Measurements from ENCODE around the gene SHISAL2A.

SHISAL2A gene

DNA sequence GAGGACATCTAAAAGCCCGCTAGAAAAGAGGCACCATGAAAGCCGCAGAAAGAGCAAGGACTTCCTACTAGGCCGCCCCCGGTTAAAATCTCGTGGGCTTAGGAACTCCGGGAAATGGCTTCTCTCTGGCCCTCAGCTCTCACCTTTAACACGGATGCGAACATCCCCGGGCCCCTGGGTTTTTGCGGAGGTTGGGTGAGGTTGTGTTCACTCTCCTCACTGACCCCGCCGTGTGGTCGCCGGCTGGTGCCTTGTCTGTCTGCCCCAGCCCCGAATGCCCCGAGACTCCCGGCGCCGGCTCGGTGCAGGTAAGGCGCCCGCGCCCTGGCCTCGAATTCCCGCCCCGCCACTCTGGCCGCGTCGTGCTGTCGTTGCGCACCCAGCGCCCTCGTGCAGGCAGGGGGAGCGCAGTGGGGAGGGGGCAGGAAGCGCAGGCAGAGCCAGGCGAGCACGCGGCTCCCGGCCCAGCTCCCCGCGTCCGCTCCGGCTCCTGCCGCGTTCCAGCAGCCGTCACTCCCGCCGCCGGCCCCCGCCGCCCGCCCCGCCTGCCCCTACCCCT lies at the start of gene SHISAL2A:
SHISAL2A (plus strand) TSS at position 437 of the 559 bp plus-strand sequence. CDS start 326 bp downstream, outside the sequence.
- TF ChIP-seq, protein P1, sequence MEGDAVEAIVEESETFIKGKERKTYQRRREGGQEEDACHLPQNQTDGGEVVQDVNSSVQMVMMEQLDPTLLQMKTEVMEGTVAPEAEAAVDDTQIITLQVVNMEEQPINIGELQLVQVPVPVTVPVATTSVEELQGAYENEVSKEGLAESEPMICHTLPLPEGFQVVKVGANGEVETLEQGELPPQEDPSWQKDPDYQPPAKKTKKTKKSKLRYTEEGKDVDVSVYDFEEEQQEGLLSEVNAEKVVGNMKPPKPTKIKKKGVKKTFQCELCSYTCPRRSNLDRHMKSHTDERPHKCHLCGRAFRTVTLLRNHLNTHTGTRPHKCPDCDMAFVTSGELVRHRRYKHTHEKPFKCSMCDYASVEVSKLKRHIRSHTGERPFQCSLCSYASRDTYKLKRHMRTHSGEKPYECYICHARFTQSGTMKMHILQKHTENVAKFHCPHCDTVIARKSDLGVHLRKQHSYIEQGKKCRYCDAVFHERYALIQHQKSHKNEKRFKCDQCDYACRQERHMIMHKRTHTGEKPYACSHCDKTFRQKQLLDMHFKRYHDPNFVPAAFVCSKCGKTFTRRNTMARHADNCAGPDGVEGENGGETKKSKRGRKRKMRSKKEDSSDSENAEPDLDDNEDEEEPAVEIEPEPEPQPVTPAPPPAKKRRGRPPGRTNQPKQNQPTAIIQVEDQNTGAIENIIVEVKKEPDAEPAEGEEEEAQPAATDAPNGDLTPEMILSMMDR (IDR thresholded peaks at IDR 0.05; ENCODE audit: low read depth, low read length, missing control alignments), result no peak
- peaks cover 18% of the 10 kb centered on the region for H3K27me3 ChIP-seq (replicated peaks)
- H3K4me3 ChIP-seq (ENCODE audit: low read depth, low read length), result peak within 1 kb of the TSS; percentile 39
- no peaks in the 10 kb centered on the region for H3K36me3 ChIP-seq (replicated peaks)
- no peak for DNase-seq
- H3K27ac ChIP-seq, result no peak within 1 kb of the TSS
- in situ Hi-C loops (cut with HindIII; ENCODE audit: low pct_ligation_motif_present, low sequenced_read_pairs), result no loop called here

DNA sequence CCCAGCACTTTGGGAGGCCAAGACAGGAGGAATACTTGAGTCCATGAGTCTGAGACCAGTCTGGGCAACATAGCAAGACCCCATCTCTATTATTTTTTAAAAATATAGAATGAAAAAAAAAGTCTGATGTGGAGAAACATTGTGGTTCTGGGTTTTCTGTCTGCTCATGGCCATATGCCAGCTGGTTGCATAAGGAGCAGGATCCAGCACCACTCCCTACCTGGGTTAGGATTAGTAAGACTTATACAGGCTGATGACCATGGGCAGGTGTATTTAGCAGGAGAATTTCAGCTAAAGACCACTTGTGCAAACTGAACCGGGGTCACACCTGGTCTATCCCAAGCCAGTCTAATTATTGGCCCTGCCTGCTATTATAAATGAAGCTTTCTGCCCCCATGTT lies 47.5 kb upstream of the SHISAL2A start:
- Histone ChIP-seq H3K27ac (no peak overlapping the region), H3K4me3 (ENCODE audit: low read depth, low read length) (no peak overlapping the region), H3K27me3 (replicated peaks) (no peaks in the 10 kb centered on the region), H3K36me3 (replicated peaks) (no peaks in the 10 kb centered on the region)
- in situ Hi-C loops (cut with HindIII; ENCODE audit: low pct_ligation_motif_present, low sequenced_read_pairs), result no loop called here
- no peak for DNase-seq
- TF ChIP-seq, protein P1 (IDR thresholded peaks at IDR 0.05; ENCODE audit: low read depth, low read length, missing control alignments), result no peak

DNA sequence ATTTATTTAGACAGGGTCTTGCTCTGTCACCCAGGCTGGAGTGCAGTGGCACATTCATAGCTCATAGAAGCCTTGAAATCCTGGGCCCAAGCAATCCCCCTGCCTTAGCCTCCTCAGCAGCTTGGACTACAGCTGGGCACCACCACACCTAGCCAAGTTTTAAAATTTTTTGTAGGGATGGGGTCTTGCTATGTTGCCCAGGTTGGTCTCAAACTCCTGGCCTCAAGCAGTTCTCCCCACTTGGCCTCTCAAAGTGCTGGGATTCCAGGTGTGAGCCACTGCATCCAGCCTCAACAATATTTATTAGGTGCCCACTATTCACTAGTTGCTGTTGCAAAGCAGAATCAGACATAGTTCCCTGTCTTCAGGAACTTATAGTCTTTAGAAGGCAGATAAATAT lies 44.9 kb upstream of the SHISAL2A start:
- H3K27ac ChIP-seq, result no peak overlapping the region
- in situ Hi-C loops (cut with HindIII; ENCODE audit: low pct_ligation_motif_present, low sequenced_read_pairs), result no loop called here
- TF ChIP-seq, protein P1 (IDR thresholded peaks at IDR 0.05; ENCODE audit: low read depth, low read length, missing control alignments), result no peak

DNA sequence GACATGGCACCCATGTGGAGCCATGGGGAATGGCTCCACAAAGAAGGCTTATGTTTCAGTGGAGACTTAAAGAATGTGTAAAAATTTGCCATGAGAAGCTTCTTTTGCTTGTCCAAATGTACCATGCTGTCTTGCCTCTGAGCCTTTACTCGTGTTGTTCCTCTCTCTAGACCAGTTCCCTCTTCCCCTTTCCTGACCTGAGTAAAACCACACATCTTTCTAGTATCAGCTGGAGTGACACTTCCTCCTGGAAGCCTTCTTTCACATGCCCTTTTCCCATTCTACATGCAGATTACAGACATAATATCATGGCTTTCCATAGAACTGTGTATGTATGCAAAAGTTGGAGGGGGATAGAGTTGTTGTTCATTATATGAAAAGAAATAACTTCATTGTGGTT lies 44.4 kb upstream of the SHISAL2A start:
- in situ Hi-C loops (cut with HindIII; ENCODE audit: low pct_ligation_motif_present, low sequenced_read_pairs), result no loop called here
- no peak for DNase-seq
- Histone ChIP-seq H3K36me3 (replicated peaks) (no peaks in the 10 kb centered on the region), H3K27me3 (replicated peaks) (no peaks in the 10 kb centered on the region), H3K4me3 (ENCODE audit: low read depth, low read length) (no peak overlapping the region), H3K27ac (no peak overlapping the region)
- TF ChIP-seq, protein P1 (IDR thresholded peaks at IDR 0.05; ENCODE audit: low read depth, low read length, missing control alignments), result no peak

More for the DNA sequence above, 44.9 kb upstream of the SHISAL2A start:
- no peaks in the 10 kb centered on the region for H3K36me3 ChIP-seq (replicated peaks)
- DNase-seq, result no peak
- no peak overlapping the region for H3K4me3 ChIP-seq (ENCODE audit: low read depth, low read length)
- H3K27me3 ChIP-seq (replicated peaks), result no peaks in the 10 kb centered on the region

DNA sequence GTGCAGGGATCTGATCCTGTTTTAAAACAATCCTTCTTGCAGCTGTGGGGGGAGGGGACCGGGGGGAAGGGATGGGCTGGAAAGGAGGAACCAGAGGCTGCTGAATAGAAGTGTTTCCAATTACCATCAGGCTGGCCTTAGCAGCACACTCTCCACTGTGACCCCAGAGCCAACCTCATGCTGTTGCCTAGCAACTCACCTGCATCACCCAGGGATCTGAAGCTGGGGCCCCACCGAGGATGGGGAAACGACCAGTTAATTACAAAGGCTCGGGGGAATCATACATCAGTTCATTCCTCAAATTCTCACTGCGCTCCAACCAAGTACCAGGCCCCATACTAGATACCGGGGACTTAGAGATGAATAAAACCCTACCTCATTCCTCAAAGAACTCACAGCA lies 42.7 kb upstream of the SHISAL2A start:
- in situ Hi-C loops (cut with HindIII; ENCODE audit: low pct_ligation_motif_present, low sequenced_read_pairs), result no loop called here

More for the DNA sequence above, 42.7 kb upstream of the SHISAL2A start:
- no peaks in the 10 kb centered on the region for H3K36me3 ChIP-seq (replicated peaks)
- H3K27me3 ChIP-seq (replicated peaks), result no peaks in the 10 kb centered on the region
- TF ChIP-seq, protein P1 (IDR thresholded peaks at IDR 0.05; ENCODE audit: low read depth, low read length, missing control alignments), result no peak
- H3K4me3 ChIP-seq (ENCODE audit: low read depth, low read length), result no peak overlapping the region
- DNase-seq, result no peak
- H3K27ac ChIP-seq, result no peak overlapping the region

Data from brain microvascular endothelial cell (primary cell).